NCI-H2029 treated with DMSO at 0.1 percent for 48 hours (cell line): ENCODE results near the gene LCN12.

Experiments
- DNase-seq: peaks from one replicate; lab custom pipeline; 2025; lab: John Stamatoyannopoulos, UW

Gene LCN12

DNA sequence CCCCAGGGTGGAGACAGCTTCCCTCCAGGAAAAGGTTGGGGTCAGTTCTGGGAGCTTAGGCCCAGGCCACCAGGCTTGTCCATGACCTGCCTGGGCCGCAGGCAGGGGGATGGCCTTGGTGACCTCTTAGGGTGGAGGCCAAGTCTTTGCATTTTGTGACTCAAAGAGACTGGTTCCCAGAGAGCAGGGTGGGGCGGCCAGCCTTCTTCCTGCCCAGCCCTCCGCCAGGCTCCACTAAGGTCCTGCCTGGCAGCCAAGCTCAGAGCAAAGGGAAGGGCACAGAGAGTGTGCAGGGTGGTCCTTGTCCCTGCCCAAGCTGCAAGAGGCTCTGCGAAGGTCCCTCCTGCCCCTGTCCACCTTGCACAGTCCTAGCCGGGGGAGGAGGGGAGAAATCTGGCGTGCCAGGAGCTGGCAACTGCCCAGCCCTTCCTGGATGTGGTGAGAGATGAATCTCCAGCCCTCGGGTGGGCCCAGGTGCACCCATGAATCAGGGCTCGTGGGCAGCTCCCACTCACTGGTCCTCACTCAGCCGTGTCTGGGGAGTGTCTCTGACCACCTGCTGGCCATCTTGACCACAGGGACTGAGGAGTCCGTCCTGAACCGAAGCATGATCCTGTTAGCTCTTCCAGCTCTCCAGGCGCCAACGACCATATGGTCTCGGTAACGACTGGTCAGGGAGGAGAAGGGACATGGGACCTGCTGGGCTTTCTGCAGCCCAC lies 22.9 kb downstream of the LCN12 start:
- DNase-seq = no peak

DNA sequence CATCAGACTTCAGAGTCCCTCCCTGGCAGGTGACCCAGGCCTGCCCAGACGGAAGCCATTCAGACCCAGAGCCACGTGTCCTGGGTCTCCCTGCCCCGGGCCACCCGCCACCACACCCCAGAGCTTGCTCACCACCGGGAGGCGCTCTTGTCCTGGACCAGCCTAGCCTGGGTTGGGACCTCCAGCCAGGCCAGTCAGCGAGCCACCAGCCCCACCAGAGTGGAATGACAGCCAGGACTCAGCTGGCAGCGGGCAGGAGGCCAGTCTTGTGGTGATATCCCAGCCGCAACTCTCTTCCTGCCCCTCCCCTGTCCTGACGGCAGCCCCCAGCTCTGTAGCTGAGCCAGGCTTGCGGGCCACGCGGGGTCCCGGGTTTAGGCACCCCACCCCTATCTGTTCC lies 23.6 kb downstream of the LCN12 start:
- DNase-seq = no peak

DNA sequence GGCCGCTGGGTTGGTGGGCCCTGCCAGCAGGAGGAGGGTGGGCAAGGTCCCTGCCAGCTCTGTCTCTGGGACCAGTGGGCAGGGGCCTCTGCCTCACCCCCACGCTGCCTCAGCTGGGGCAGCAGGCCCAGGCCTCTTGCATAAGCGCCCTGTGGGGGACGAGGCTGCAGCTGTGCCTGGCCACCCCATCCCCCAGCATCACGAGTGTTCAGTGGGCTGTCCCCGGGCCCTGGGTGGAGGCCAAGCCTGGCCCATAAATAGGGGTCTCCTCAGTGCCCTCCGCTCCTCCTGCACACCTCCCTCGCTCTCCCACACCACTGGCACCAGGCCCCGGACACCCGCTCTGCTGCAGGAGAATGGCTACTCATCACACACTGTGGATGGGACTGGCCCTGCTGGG lies 25.1 kb downstream of the LCN12 start, which contains the start of gene PTGDS:
Gene PTGDS, plus strand, starts transcription at position 282 of the 400 bp plus-strand sequence. Its CDS starts 75 bp downstream, at position 357.
- no peak for DNase-seq

DNA sequence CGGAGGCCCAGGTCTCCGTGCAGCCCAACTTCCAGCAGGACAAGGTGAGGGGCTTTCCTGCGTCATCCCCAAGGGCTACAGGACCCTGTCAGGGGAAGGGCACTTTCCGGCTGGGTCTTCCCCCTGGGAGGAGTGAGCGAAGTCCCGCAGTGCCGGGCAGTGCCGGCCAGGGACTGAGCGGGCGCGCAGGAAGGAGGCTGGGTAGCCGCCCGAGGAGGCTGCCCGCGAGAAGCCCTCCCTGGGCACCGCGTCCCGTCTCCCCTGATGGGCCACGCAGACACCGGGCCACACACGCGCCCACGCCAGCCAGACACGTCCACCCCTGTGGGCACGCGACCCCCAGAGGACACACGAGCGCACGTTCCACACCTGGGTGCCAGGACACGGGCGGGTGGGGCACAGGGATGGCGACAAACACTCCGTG lies 25.6 kb downstream of the LCN12 start:
- no peak for DNase-seq

DNA sequence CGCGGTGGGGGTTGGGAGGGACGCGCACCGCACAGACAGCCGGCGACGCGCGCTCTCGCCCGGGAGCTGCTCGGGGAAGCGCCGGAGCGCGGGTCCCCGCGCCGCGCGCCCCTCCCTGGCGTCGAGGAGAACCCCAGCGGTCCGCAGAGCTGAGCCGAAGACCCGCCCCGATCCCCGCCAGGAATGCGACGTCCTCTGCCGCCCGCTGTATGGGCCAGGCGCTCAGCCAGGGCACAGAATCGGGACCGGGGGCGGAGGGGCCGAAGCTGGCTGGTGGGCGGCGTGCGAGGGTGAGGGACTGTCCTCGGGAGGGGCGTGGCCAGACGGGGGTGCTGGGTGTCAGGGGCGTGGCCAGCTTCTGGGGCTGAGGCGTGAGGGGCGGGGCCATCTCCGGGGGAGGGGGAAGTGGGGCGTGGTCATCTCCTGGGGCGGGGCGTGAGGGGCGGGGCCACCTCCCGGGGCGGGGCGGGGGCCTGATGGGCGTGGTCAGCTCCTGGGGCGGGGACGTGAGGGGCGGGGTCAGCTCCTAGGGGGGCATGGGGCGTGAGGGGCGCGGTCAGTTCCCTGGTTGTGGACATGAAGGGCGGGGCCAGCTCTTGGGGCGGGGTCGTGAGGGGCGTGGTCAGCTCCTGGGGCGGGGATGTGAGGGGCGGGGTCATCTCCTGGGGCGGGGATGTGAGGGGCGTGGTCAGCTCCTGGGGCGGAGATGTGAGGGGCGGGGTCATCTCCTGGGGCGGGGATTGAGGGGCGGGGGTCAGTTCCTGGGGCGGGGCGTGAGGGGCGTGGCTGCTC lies 26.2 kb downstream of the LCN12 start:
- DNase-seq = peak; percentile 12

DNA sequence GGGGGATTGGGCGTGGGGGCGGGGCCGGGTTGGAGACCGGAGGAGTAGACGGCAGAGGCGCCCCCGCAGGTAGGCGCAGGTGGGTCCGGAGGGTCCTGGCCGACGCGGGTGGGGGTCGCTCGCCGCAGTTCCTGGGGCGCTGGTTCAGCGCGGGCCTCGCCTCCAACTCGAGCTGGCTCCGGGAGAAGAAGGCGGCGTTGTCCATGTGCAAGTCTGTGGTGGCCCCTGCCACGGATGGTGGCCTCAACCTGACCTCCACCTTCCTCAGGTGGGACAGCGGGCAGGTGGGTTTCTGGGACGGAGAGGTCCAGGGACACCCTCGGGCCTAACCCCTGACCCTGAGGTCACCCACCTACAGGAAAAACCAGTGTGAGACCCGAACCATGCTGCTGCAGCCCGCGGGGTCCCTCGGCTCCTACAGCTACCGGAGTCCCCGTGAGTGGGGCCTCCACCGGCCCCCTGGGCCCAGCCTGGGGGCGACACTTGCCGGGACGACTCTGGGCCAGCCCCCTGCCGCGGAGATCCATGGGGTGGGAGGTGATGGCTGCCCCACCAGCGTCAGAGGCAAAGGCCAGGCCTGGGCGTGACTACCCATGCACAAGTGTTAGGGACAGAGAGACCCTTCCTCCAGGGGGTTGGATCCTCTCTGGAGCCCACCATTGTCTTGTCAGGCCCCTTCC lies 26.9 kb downstream of the LCN12 start:
- DNase-seq = no peak

DNA sequence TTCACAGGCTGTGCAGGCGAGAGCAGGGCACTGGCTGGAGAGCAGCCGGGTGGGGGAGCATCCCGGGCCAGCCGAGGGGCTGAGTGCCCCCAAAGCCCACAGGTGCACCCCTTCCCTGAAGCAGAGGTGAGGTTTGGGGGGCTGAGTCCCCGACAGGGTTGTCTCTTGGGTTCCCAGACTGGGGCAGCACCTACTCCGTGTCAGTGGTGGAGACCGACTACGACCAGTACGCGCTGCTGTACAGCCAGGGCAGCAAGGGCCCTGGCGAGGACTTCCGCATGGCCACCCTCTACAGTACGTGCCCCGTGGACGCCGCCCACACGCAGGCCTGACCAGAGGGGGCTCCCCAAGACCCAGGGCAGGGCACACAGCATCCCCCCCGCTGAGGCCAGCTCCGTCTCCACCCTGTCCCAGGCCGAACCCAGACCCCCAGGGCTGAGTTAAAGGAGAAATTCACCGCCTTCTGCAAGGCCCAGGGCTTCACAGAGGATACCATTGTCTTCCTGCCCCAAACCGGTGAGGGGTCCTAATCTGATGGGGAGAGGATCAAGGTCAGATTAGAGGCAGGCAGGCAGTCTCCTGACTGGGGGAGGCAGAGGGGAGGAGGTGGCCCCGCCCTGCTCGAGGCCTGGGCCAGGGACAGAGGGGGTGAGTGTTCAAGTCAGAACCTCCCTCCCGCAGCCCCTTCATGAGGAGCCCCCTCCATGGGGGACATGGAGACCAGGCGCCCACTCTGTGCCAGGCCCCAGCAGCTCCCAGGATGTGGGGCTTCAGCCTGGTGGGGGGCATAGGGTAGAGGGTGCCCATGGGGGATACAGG lies 27.9 kb downstream of the LCN12 start:
- DNase-seq = no peak

DNA sequence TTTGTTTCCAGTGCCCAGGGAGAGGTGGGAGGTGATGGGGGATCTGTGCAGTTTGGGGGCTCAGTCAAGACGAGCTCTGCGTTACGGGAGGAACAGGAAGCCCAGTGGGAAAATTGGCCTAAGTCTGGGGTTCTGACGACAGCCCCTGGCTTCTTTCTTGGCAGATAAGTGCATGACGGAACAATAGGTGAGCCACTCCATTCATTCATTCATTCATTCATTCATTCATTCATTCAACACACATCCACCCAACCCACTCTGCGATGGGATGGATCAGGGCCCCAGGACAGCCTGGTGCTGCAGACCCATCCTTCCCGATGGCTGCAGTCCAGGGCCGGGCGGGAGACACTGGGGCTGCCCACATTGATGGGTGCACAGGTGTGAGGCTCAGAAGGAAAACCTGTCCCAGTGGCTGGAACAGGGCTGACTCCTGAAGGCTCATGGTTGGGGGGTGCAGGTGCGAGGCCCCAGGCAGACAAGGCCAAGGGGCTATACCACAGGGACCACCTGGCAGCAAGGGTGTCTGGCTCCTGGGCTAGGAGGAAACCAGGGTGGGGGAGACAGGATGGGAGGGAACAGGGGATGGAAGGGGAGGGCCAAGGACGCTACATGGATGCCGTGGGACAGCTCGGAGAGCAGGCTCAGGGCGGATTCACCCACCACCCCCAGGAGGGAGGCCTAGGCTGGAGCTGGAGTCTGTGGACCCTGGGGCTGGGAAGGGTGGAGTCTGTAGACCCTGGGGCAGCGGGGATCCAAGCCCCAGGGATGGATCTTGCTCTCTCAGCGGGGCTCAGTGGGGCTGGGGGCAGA lies 28.8 kb downstream of the LCN12 start:
- no peak for DNase-seq

DNA sequence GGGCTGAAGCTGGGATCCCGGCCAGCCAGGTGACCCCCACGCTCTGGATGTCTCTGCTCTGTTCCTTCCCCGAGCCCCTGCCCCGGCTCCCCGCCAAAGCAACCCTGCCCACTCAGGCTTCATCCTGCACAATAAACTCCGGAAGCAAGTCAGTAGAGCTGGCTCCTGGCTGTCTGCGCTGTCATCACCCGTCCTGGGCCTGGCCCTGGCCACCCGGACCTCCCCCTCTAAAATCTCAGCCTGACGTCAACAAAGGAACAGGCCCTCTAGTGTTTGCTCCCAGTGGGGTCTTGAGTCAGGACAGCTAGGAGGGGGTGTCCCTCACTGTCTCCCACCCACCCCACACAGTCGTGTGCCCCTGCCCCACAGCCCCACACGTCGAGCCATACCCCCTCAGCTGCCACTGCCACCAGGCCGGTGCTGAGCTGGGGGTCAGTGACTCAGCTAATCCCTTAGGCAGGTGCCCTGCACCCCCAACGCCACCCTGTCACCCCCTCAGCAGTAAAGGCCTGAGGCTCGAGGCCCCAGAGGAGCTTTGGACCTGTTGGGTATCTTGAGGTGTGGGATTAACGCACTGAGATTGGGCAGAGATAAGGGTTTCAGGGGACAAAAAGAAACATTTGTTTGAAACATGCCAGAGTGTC lies 29.6 kb downstream of the LCN12 start:
- no peak for DNase-seq

DNA sequence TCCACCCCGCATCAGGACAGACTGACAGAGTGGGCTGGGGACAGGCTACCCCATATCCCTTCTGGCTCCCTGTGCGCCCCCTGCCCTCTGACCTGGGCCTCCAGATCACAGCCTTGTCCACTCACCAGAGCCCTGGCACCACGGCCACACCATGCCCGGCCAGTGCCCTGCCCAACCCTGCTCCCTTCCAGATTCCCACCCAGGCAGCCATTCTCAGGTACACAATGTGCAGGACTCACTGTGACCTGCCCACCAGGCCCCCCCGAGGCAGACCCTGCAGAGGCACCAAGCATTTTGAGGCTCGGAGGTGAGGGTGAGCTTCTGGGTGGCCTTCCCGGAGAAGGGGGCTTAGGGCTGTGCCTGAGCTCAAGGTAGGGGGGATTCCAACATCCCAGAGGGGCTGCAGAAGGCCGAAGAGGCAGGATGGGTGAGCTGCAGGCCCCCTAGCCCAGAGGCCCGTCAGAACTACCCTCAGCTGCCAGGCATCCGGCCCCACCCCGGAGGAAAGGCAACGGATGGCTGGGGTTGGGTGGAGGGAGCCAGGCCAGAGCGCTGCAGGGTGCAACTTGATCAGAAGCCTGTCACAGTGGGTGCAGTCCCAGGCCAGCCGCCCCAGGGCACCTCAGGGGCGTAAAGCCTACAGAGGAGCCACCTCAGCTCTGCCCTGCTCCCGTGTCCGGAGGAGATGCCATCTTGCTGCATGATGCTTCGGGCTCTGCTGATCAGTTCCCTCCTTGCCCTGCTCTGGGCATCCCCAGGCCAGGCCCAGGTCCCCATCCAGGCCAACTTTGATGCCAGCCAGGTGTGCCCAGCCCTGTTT lies 30.4 kb downstream of the LCN12 start, which contains the start of gene LCNL1:
Gene LCNL1, plus strand, starts transcription at position 762 of the 820 bp plus-strand sequence. CDS start 594 bp downstream, outside the sequence.
- no peak for DNase-seq

DNA sequence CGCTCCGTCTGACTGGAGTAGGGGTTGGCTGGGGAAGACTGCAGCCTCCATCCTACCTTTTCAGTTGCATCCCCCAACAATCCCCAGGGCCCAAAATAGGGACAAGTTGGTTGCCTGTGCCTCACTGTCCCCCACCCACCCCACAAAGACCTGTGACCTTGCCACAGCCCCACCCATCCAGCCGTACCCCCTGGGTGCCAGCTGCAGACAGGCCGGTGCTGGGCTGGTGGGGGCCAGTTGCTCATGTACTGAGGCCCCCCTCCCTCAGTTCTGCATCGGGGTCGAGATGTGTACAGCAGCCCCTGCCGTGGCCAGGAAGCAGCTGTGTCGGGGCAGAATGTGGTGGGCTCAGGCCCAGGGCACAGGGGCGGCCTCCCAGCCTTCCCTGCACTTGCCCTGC lies 31.1 kb downstream of the LCN12 start:
- DNase-seq = no peak

DNA sequence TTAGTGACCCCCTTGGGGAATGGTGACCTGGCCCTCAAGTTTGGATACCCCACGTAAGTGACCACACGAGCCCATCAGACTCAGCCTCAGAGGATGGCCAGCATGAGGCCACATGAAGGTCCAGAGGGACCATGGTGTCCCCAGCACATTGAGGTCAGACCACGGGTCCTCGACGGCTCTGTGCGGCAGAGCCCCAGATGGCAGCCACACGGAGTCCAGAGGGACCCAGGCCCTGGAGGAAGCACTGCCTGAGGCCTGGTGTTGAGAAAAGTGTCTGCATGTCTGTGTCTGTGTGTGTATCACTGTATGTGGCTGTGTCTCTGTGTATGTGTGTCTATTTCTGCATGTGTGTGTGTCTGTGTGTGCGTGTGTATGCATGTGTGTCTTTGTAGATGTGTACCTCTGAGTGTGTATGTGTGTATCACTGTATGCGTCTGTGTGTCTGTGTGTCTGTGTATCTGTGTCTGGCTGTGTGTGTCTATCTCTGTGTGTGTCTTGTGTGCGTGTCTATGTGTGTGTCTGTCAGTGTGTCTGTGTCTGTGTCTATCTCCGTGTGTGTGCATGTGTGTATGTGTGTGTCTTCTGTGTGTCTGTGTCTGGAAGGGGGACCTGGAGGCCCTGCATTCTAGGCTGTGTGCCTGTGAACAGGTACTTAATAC lies 31.7 kb downstream of the LCN12 start:
- no peak for DNase-seq

DNA sequence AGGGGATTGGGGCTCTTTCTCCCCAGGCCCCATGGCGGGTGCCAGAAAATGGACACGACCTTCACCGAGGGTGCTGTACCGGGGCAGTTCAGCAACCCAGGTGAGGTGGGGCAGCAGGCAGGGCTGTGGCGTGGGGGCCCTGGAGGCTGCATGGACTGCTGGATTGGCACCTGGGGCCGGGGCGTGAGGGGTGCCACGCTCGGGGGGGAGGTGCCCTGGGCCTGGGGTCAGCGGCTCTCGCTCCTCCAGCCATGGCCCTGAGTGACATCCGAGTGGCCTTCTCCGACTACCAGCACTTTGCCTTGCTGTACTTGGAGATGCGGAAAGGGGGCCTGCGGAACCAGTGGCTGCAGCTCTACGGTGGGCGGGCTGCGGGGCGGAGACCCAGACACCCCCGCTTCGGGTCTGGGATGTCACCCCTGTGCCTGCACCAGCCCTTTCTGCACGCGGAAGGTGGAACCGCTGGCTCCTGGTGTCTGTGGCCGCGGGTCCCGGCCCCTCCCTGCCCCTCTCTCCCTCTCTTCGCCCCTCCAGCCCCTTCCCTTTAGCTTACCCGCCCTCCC lies 32.5 kb downstream of the LCN12 start:
- DNase-seq = no peak

DNA sequence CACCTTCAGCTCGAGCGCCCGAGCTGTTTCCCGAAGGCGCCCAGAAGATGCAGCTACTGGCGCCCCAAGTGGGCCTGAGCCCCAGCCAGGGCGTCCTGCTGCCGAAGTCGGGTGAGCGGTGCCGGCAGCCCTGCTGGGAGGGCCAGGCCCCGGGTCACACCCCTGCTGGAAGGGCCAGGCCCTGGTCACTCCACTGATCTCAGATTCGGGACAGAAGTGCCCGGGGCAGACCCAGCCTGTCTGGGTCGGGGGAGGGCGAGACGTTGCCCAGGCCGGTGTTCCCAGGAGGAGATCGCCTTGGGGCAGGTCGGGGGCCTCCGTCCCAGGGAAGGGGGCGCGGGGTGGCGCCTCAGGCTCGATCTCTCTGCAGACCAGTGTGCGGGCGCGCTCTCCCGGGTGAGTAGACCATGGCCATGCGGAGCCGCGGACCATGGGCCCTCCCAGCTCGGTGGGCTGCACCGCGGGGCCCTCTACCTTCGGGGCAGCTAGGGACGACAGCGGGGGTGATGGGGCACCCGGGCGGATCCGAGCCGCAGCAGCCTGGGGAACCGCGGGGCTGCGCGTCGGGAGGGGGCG lies 33.0 kb downstream of the LCN12 start:
- no peak for DNase-seq

DNA sequence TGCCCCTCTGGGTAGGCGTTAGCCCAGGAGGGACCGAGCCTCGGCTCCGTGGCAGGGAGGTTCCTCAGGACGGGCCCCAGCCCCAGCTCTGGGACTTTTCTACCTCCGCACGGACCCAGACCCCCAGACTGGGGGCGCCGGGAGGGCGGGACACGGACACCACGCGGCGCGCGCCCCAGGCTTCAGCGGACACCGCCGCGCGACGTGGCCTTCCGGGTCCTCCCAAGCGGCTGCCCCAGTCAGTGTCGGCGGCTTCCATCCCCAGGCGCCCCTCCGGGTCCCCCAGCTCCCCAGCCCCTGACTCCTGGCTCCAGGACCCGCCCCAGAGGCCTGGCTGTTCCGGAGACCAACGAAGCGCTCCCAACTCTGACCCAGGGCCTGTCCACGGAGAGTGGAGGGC lies 33.8 kb downstream of the LCN12 start:
- no peak for DNase-seq

DNA sequence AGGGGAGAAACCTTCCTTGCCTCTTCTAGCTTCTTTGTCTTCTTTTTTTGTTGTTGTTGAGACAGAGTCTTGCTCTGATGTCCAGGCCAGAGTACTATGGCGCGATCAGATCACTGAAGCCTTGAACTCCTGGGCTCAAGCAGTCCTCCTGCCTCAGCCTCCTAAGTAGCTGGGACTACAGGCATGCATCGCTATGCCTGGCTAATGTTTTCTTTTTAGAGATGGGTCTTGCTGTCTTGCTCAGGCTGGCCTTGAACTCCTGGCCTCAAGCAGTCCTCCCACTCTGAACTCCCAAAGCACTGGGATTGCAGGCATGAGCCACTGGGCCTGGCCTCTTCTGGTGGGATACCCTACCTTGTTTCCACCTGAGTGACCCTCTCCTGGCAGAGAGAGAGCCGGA lies 36.8 kb downstream of the LCN12 start:
- DNase-seq = no peak

DNA sequence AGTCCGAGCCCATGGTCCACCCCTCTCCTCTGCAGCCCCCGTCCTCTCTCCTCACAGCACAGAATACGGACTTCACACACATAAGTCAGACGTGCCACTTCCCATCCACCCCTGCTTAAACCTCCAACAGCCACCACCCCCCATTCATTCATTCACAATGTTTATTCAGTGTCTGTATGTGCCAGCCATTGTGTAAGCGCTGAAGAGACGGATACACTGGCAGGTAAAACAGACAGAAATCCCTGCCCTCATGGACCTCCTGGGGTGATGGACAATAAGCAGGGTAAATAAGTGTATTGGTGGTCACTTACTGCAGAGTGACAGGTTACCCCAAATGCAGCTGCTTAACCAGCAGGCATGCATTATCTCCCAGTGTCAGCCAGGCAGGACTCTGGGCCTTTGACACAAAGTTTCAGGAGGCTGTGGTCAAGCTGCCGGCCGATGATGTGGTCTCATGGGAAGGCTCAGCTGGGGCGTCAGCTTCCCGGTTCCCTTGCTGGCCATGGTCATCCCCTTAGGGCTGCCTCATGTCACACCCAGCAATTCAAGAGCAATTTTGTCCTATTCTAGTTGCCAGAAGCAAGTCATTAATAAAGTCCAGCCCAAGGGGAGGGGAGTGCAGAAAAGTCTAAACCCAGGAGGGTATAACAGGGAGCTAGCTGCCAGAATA lies 38.3 kb downstream of the LCN12 start:
- DNase-seq = no peak
